Testis (tissue), 3 donors: ENCODE results near the gene DBF4B. TPM values are rescaled to one million over a fixed set of nuclear protein-coding genes. Genes with fewer than 3 reads are reported as not detected.
"Not testable (repeated sequence)": the region's sequence is repeated elsewhere in the genome, so short reads cannot be mapped to it uniquely, and the experiment has no call there.

Experiments used
- DNase-seq: peaks from one replicate; pipeline ENCODE4 v3.0.0-alpha.2; 2019
- H3K27ac ChIP-seq, 2 donors: fragments of 200-600 bp; sonication (generic); one replicate each; pipeline ENCODE4 v1.5.1; 2019
- H3K27me3 ChIP-seq: fragments of 200-600 bp; sonication (generic); one replicate; pipeline ENCODE4 v1.5.1; 2019
- H3K36me3 ChIP-seq: fragments of 200-600 bp; sonication (generic); one replicate; pipeline ENCODE4 v1.5.1; 2017; ENCODE audit warnings: low read depth; ENCODE audit errors: missing control alignments
- H3K4me1 ChIP-seq: fragments of 200-600 bp; sonication (generic); one replicate; pipeline ENCODE4 v1.5.1; 2019
- H3K4me3 ChIP-seq, 2 donors: fragments of 200-600 bp; sonication (generic); one replicate each; pipeline ENCODE4 v1.5.1; 2017 to 2019
- H3K9me3 ChIP-seq: fragments of 200-600 bp; sonication (generic); one replicate; pipeline ENCODE4 v1.5.1; 2017
- CTCF ChIP-seq, 3 experiments: fragments of 450-650 bp in 2 of 3; fragments of 200-600 bp in 1 of 3; sonication (generic) in 1 of 3; IDR thresholded peaks; one replicate each; pipeline ENCODE4 v1.5.1; 2016 to 2019; ENCODE audit warnings: antibody characterized with exemption in 3 of 3, mild to moderate bottlenecking in 2 of 3, moderate library complexity in 1 of 3
- POLR2A ChIP-seq: fragments of 450-650 bp; IDR thresholded peaks from one replicate; pipeline ENCODE4 v1.6.1; 2017; ENCODE audit warnings: antibody characterized with exemption, mild to moderate bottlenecking, moderate library complexity
- WGBS, 2 donors: methylation state at CpG; one replicate each; pipeline ENCODE4 v1.1.5; 2018; 5-methylcytosine and 5-hydroxymethylcytosine counted together
- intact Hi-C: fragments of 100-400 bp; cut with DNase I; formaldehyde crosslinking; loops from one replicate; pipeline ENCODE4 v1.15.1; 2023; ENCODE audit warnings: low total_unique reads
- polyA plus RNA-seq: library from polyadenylated mRNA; stranded (reverse); fragments of 350-450 nt; fragmentation: Illumina TruSeq; extraction: RNeasy Lipid Tissue Mini Kit (QIAGEN cat#74804); gene quantifications from one replicate; pipeline ENCODE4 v1.2.3, GENCODE V29; 2014; ENCODE audit warnings: low read depth, low replicate concordance; ENCODE audit not compliant: insufficient read depth
- total RNA-seq, 2 donors: library from RNA; depleted of rRNA; stranded (reverse); fragments of >200 nt; gene quantifications; one replicate each; pipeline ENCODE4 v1.2.3, GENCODE V29; 2016

DBF4B gene
- total and polyA plus RNA-seq, 3 donors from 2014 or later: 47.3 to 55.1 (median 50.2) TPM

- intact Hi-C loops: no loop called here
- 96 to 98% methylated on average over 8 of the region's 8 CpGs for WGBS, 2 donors
- no peaks in the 10 kb centered on the region for H3K36me3 ChIP-seq
- H3K27ac ChIP-seq: no peak overlapping the region
- H3K4me1 ChIP-seq: no peaks in the 10 kb centered on the region
- TF ChIP-seq POLR2A: no peak
- no peak for TF ChIP-seq CTCF (IDR thresholded peaks at IDR 0.05)
- H3K4me3 ChIP-seq: no peak overlapping the region
- H3K9me3 ChIP-seq: no peaks in the 10 kb centered on the region
- DNase-seq: no peak
- no peaks in the 10 kb centered on the region for H3K27me3 ChIP-seq
These were observed 32.9 kb downstream of the DBF4B start for GRCh38 chr17:44741316-44741715.

GRCh38 chr17:44745301-44745700 is 36.8 kb downstream of the DBF4B start:
- H3K27me3 ChIP-seq: no peaks in the 10 kb centered on the region
- no peak overlapping the region for H3K4me3 ChIP-seq
- H3K4me1 ChIP-seq: peaks cover 6% of the 10 kb centered on the region
- intact Hi-C loops: no loop called here
- DNase-seq: no peak
- no peaks in the 10 kb centered on the region for H3K36me3 ChIP-seq
- no peak for TF ChIP-seq CTCF (IDR thresholded peaks at IDR 0.05)
- TF ChIP-seq POLR2A: no peak
- 82 to 92% methylated on average over 1 of the region's 1 CpG for WGBS, 2 donors
- H3K27ac ChIP-seq: no peak overlapping the region
- H3K9me3 ChIP-seq: no peaks in the 10 kb centered on the region

GRCh38 chr17:44745738-44746137 is 37.3 kb downstream of the DBF4B start:
- H3K9me3 ChIP-seq, DNase-seq, H3K4me1 ChIP-seq, H3K27me3 ChIP-seq, H3K4me3 ChIP-seq, H3K27ac ChIP-seq, H3K36me3 ChIP-seq, intact Hi-C loops: not testable (repeated sequence)
- WGBS, 2 donors: 95 to 96% methylated on average over 5 of the region's 5 CpGs

- Histone ChIP-seq H3K4me3 (no peak overlapping the region), H3K9me3 (no peaks in the 10 kb centered on the region), H3K36me3 (no peaks in the 10 kb centered on the region), H3K27me3 (no peaks in the 10 kb centered on the region), H3K27ac (no peak overlapping the region), H3K4me1 (peaks cover 6% of the 10 kb centered on the region)
- TF ChIP-seq CTCF (IDR thresholded peaks at IDR 0.05) (no peak), POLR2A (no peak)
- no peak for DNase-seq
- intact Hi-C loops: no loop called here
These were observed 39.1 kb downstream of the DBF4B start for GRCh38 chr17:44747566-44747965.

- intact Hi-C loops: no loop called here
- H3K4me3 ChIP-seq: peak overlapping the region in 1 of 2 donors; percentile 1
- no peak overlapping the region for H3K27ac ChIP-seq
- peak; percentile 37 for DNase-seq
- no peaks in the 10 kb centered on the region for H3K36me3 ChIP-seq
- WGBS, 2 donors: 57 to 64% methylated on average over 12 to 19 of the region's 19 CpGs
- H3K4me1 ChIP-seq: peaks cover 6% of the 10 kb centered on the region
- no peaks in the 10 kb centered on the region for H3K27me3 ChIP-seq
- TF ChIP-seq POLR2A: no peak
- TF ChIP-seq CTCF (IDR thresholded peaks at IDR 0.05): no peak
- H3K9me3 ChIP-seq: no peaks in the 10 kb centered on the region
These were observed 40.9 kb downstream of the DBF4B start for GRCh38 chr17:44749076-44749979.
